ENCODE data around the gene FAM221B.

GRCh38 chr9:35863583-35863982, 35.1 kb upstream of the FAM221B start:
- TF ChIP-seq POLR2A (IDR thresholded peaks at IDR 0.05) (no peak), CTCF (IDR thresholded peaks at IDR 0.05) (no peak)

Measured in Peyer's patch (tissue), 4 donors.